OCI-LY3 (cell line): ENCODE results near the gene CACNA1F.

Experiments
- H2AFZ ChIP-seq: fragments of 200-600, 300-600 bp; shearing (Covaris generic); 2 replicates; pipeline ENCODE4 v1.6.0; 2014; ENCODE audit warnings: antibody characterized with exemption, low read depth, low read length
- H3K27ac ChIP-seq: fragments of 200-600, 300-600 bp; sonication (generic); 2 replicates; pipeline ENCODE4 v1.5.1; 2014; ENCODE audit warnings: mild to moderate bottlenecking, low read length, moderate library complexity, mixed read lengths
- H3K27me3 ChIP-seq: fragments of 200-600, 300-600 bp; sonication (generic); 2 replicates; pipeline ENCODE4 v1.6.1; 2014; ENCODE audit warnings: low read depth, low read length, mixed read lengths
- H3K36me3 ChIP-seq: fragments of 200-600, 300-600 bp; sonication (generic); replicated peaks from 2 replicates; pipeline ENCODE3; 2014; ENCODE audit warnings: low read depth, low read length, mixed read lengths
- H3K4me1 ChIP-seq: fragments of 300-600, 200-600 bp; sonication (generic); 2 replicates; pipeline ENCODE4 v1.6.1; 2014; ENCODE audit warnings: low read length, mixed read lengths
- H3K4me2 ChIP-seq: fragments of 200-600, 300-600 bp; sonication (generic); 2 replicates; pipeline ENCODE4 v1.6.1; 2014; ENCODE audit warnings: low read length, mixed read lengths
- H3K4me3 ChIP-seq: fragments of 300-600, 200-600 bp; sonication (generic); 2 replicates; pipeline ENCODE4 v1.5.1; 2014; ENCODE audit warnings: antibody characterized with exemption, mild to moderate bottlenecking, low read length, moderate library complexity
- H3K79me2 ChIP-seq: fragments of 300-600, 200-600 bp; shearing (Covaris generic); 2 replicates; pipeline ENCODE4 v1.6.1; 2014; ENCODE audit warnings: mild to moderate bottlenecking, low read length, mixed read lengths
- H3K9ac ChIP-seq: fragments of 300-600, 200-600 bp; shearing (Covaris generic); 2 replicates; pipeline ENCODE4 v1.6.0; 2014; ENCODE audit warnings: mild to moderate bottlenecking, low read length, moderate library complexity
- H3K9me3 ChIP-seq: fragments of 200-600, 300-600 bp; shearing (Covaris generic); 2 replicates; pipeline ENCODE4 v1.6.1; 2014; ENCODE audit warnings: low read length, mixed read lengths; ENCODE audit not compliant: insufficient read depth
- H4K20me1 ChIP-seq: fragments of 200-600, 300-600 bp; sonication (generic); 2 replicates; pipeline ENCODE4 v1.6.1; 2016; ENCODE audit warnings: low read length, mixed read lengths; ENCODE audit not compliant: insufficient read depth
- EZH2phosphoT487 ChIP-seq: fragments of 200-600 bp; shearing (Covaris generic); IDR thresholded peaks from 2 replicates; pipeline ENCODE4 v1.6.1; 2018; ENCODE audit warnings: antibody characterized with exemption, mixed run types, low read depth
- TF ChIP-seq, protein P1 (sequence below): fragments of 200-600, 300-600 bp; sonication (generic); IDR thresholded peaks from 2 replicates; pipeline ENCODE4 v1.5.1; 2014; ENCODE audit warnings: antibody characterized with exemption, low read length, low read depth

The CACNA1F gene

DNA sequence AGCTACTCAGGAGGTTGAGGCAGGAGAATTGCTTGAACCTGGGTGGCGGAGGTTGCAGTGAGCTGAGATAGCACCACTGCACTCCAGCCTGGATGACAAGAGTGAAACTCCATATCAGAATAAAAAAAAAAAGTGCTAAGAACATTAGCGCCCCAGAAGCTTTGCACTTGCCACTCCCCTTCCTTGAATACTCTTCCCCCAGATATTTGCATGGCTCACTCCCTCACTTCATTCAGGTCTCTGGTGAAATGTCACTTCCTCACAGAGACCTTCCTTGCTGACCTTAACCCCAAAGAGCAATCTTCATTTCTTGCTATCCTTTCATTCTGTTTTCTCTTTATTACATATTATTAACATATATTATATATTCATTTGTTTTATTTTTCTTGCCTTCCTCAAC lies 11.3 kb downstream of the CACNA1F start:
- peaks cover 7% of the 10 kb centered on the region for H3K4me1 ChIP-seq
- H3K27ac ChIP-seq: no peak overlapping the region
- H3K4me2 ChIP-seq: no peak overlapping the region
- no peak overlapping the region for H2AFZ ChIP-seq
- H3K27me3 ChIP-seq: no peaks in the 10 kb centered on the region
- no peaks in the 10 kb centered on the region for H3K79me2 ChIP-seq
- H3K9me3 ChIP-seq: no peaks in the 10 kb centered on the region
- H4K20me1 ChIP-seq: no peaks in the 10 kb centered on the region
- TF ChIP-seq EZH2phosphoT487: no peak
- TF ChIP-seq, protein P1, sequence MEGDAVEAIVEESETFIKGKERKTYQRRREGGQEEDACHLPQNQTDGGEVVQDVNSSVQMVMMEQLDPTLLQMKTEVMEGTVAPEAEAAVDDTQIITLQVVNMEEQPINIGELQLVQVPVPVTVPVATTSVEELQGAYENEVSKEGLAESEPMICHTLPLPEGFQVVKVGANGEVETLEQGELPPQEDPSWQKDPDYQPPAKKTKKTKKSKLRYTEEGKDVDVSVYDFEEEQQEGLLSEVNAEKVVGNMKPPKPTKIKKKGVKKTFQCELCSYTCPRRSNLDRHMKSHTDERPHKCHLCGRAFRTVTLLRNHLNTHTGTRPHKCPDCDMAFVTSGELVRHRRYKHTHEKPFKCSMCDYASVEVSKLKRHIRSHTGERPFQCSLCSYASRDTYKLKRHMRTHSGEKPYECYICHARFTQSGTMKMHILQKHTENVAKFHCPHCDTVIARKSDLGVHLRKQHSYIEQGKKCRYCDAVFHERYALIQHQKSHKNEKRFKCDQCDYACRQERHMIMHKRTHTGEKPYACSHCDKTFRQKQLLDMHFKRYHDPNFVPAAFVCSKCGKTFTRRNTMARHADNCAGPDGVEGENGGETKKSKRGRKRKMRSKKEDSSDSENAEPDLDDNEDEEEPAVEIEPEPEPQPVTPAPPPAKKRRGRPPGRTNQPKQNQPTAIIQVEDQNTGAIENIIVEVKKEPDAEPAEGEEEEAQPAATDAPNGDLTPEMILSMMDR: no peak
- H3K9ac ChIP-seq: no peak overlapping the region
- H3K36me3 ChIP-seq: no peaks in the 10 kb centered on the region
- H3K4me3 ChIP-seq: no peak overlapping the region

DNA sequence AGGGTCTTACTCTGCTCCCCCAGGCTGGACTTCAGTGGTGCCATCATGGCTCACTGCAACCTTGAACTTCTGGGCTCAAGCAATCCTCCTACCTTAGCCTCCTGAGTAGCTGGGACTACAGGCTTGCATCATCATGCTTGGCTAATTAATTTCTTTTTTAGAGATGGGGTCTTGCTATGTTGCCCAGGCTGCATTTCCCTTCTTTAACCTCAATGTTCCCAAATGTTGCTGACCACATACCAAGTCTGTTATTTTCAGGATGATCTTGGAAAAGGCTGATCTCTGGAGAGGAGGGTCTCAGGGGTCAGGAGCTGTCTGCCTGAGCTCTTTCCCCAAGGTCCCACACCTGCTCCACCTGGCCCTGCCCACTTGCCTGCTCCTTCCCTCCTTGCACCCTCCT lies 13.0 kb downstream of the CACNA1F start:
- Histone ChIP-seq H3K79me2 (no peaks in the 10 kb centered on the region), H3K27me3 (no peaks in the 10 kb centered on the region), H2AFZ (no peak overlapping the region), H3K4me2 (no peak overlapping the region), H3K4me3 (no peak overlapping the region), H3K4me1 (peaks cover 7% of the 10 kb centered on the region), H4K20me1 (no peaks in the 10 kb centered on the region), H3K9ac (no peak overlapping the region), H3K27ac (no peak overlapping the region), H3K36me3 (no peaks in the 10 kb centered on the region), H3K9me3 (no peaks in the 10 kb centered on the region)
- TF ChIP-seq, protein P1: no peak
- no peak for TF ChIP-seq EZH2phosphoT487

DNA sequence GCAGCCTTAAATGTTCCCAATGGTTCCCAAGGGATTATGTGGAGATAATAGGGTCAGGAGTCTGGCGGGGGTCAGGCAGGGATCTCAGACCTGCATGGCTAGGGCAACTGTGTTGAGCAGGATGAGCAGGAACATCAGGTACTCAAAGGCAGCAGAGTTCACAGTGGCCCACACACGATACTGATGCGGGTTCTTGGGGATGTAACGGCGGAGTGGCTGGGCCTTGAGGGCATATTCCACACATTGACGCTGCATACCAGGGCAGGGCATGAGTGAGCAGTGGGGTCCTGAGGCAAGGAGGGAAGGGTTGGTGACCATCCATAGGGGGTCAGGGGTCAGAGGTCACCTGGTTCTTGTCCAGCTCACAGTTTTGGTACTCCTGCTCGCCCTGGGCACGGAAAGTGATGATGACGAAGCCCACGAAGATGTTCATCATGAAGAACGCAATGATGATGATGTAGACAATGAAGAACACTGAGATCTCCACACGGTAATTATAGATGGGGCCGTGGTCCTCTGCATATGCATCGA lies 18.1 kb downstream of the CACNA1F start:
- H4K20me1 ChIP-seq: no peaks in the 10 kb centered on the region
- TF ChIP-seq, protein P1: no peak
- TF ChIP-seq EZH2phosphoT487: no peak
- H3K4me2 ChIP-seq: no peak overlapping the region

DNA sequence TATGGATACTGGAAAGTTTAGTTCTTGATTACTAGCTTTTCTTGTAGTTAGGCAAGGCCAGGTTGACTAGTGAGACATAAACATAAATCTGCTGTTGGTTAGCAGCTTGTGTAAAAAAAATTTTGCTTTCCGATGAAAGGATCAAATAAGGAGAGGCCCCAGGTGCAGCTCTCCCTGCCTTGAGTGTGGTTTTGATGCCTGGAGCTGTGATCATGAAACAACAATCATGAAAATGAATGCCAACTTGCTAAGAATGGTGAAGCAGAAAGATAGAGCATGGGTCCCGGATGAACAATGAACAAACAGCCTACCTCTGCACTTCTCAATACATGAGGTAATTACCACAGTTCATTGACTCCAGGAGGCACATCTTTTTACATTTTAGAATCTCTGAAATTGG lies 18.7 kb downstream of the CACNA1F start:
- no peaks in the 10 kb centered on the region for H3K27me3 ChIP-seq
- H3K9ac ChIP-seq: no peak overlapping the region
- H2AFZ ChIP-seq: no peak overlapping the region
- H3K9me3 ChIP-seq: no peaks in the 10 kb centered on the region
- H3K27ac ChIP-seq: no peak overlapping the region
- TF ChIP-seq, protein P1: no peak
- TF ChIP-seq EZH2phosphoT487: no peak
- no peak overlapping the region for H3K4me3 ChIP-seq
- no peaks in the 10 kb centered on the region for H3K79me2 ChIP-seq
- H4K20me1 ChIP-seq: no peaks in the 10 kb centered on the region
- H3K4me2 ChIP-seq: no peak overlapping the region
- H3K36me3 ChIP-seq: no peaks in the 10 kb centered on the region
- H3K4me1 ChIP-seq: peaks cover 7% of the 10 kb centered on the region

More for the DNA sequence above, 18.1 kb downstream of the CACNA1F start:
- Histone ChIP-seq H3K79me2 (no peaks in the 10 kb centered on the region), H3K4me3 (no peak overlapping the region), H3K9me3 (no peaks in the 10 kb centered on the region), H3K27ac (no peak overlapping the region), H3K27me3 (no peaks in the 10 kb centered on the region), H3K9ac (no peak overlapping the region), H2AFZ (no peak overlapping the region), H3K4me1 (peaks cover 7% of the 10 kb centered on the region), H3K36me3 (no peaks in the 10 kb centered on the region)
